NCI-H2029 (cell line): Measurements from ENCODE around the gene TMEM131L.
A peak's percentile ranks its signal among the peaks of the same experiment; 100 is the strongest.
"Not testable (repeated sequence)": the region's sequence is repeated elsewhere in the genome, so short reads cannot be mapped to it uniquely, and the experiment has no call there.

Experiments
- DNase-seq: peaks from one replicate; lab custom pipeline; 2025; lab: John Stamatoyannopoulos, UW

Gene TMEM131L

GRCh38 chr4:153539422-153539821, 73.3 kb downstream of the TMEM131L start:
- DNase-seq: no peak

GRCh38 chr4:153541456-153542096, 75.4 kb downstream of the TMEM131L start:
- no peak for DNase-seq

GRCh38 chr4:153542131-153542530, 76.0 kb downstream of the TMEM131L start:
- no peak for DNase-seq

GRCh38 chr4:153542834-153543233, 76.7 kb downstream of the TMEM131L start:
- DNase-seq: no peak

- DNase-seq: no peak
These were observed 77.2 kb downstream of the TMEM131L start for GRCh38 chr4:153543351-153543750.

- DNase-seq: no peak
These were observed 79.7 kb downstream of the TMEM131L start for GRCh38 chr4:153545822-153546221.

GRCh38 chr4:153546280-153546679, 80.1 kb downstream of the TMEM131L start:
- DNase-seq: no peak

- no peak for DNase-seq
These were observed 81.4 kb downstream of the TMEM131L start for GRCh38 chr4:153547520-153547919.

GRCh38 chr4:153548907-153549306, 82.7 kb downstream of the TMEM131L start:
- not testable (repeated sequence) for DNase-seq

- no peak for DNase-seq
These were observed 83.2 kb downstream of the TMEM131L start for GRCh38 chr4:153549405-153549804.

GRCh38 chr4:153553155-153553818, 87.1 kb downstream of the TMEM131L start:
- no peak for DNase-seq

GRCh38 chr4:153553819-153554170, 87.6 kb downstream of the TMEM131L start:
- DNase-seq: no peak

- no peak for DNase-seq
These were observed 89.7 kb downstream of the TMEM131L start for GRCh38 chr4:153555730-153556434.

- no peak for DNase-seq
These were observed 90.3 kb downstream of the TMEM131L start for GRCh38 chr4:153556435-153556815.

GRCh38 chr4:153560908-153561307, 94.7 kb downstream of the TMEM131L start:
- DNase-seq: no peak

GRCh38 chr4:153564630-153565525, 98.7 kb downstream of the TMEM131L start:
- DNase-seq: peak; percentile 13

- DNase-seq: no peak
These were observed 100.5 kb downstream of the TMEM131L start for GRCh38 chr4:153566631-153567150.

GRCh38 chr4:153567660-153568059, 101.5 kb downstream of the TMEM131L start:
- not testable (repeated sequence) for DNase-seq

- no peak for DNase-seq
These were observed 104.2 kb downstream of the TMEM131L start for GRCh38 chr4:153570228-153570973.

GRCh38 chr4:153571006-153571545, 104.9 kb downstream of the TMEM131L start:
- no peak for DNase-seq

- no peak for DNase-seq
These were observed 106.4 kb downstream of the TMEM131L start for GRCh38 chr4:153572609-153573008.
